ENCODE data around the gene HSCB. TPM values are rescaled to one million over a fixed set of nuclear protein-coding genes. Genes with fewer than 3 reads are reported as not detected.

The HSCB gene
- total RNA-seq, 1 experiment from 2014 or later: 21.2 TPM

- DNase-seq: no peak
- H3K27me3 ChIP-seq (ENCODE audit: insufficient read depth, low read length): no peaks in the 10 kb centered on the region
- H3K9me3 Mint-ChIP-seq: peaks cover 1 to 9% of the 10 kb centered on the region in 2 experiments; a peak in 4 of 5 replicates
- no peak overlapping the region for H3K4ac ChIP-seq (ENCODE audit: low read depth, low read length)
- peaks cover 20 to 42% (median 41%) of the 10 kb centered on the region in 3 experiments; a peak in 6 of 7 replicates for H3K36me3 Mint-ChIP-seq (ENCODE audit: insufficient read depth in 1 of 3, low read depth in 3 of 3)
- peak overlapping the region; percentile 80 to 91 for H3K4me3 Mint-ChIP-seq
- H2AK5ac ChIP-seq (ENCODE audit: insufficient read length, low read length): no peak overlapping the region
- peaks cover 9 to 15% of the 10 kb centered on the region in 2 experiments for H3K4me1 Mint-ChIP-seq
- H4K8ac ChIP-seq (replicated peaks; ENCODE audit: insufficient read length, low read depth, low read length): no peak overlapping the region
- H3K4me1 ChIP-seq (ENCODE audit: insufficient read depth, low read length): no peaks in the 10 kb centered on the region
- H3K27ac Mint-ChIP-seq: peak overlapping the region; percentile 22 to 78 (median 71); a peak in 6 of 7 replicates
- no peak overlapping the region for H2BK120ac ChIP-seq (ENCODE audit: low read depth, low read length, poor library complexity, severe bottlenecking)
- H2BK15ac ChIP-seq (ENCODE audit: low read depth, low read length): no peak overlapping the region
- H3K4me2 ChIP-seq (ENCODE audit: insufficient read depth, insufficient read length, low read length): peak overlapping the region; percentile 93
- H4K91ac ChIP-seq (ENCODE audit: insufficient read length, low read depth, low read length): no peak overlapping the region
- no peaks in the 10 kb centered on the region for H3K27me3 Mint-ChIP-seq (ENCODE audit: low read depth)
- H3K79me1 ChIP-seq (ENCODE audit: insufficient read depth, low read depth, low read length, poor library complexity, severe bottlenecking): peaks cover 3% of the 10 kb centered on the region
- H3K56ac ChIP-seq (ENCODE audit: insufficient read length, low read depth, low read length): no peak overlapping the region
- no peak overlapping the region for H2BK20ac ChIP-seq (ENCODE audit: low read depth, low read length, poor library complexity, severe bottlenecking)
- no CpG with 5 or more reads among the region's 10 CpGs for WGBS (ENCODE audit: extremely low coverage, insufficient read length, low lambda C conversion rate)
- no peaks in the 10 kb centered on the region for H4K20me1 ChIP-seq (ENCODE audit: control insufficient read depth, insufficient read depth, insufficient read length)
- H2AFZ ChIP-seq (ENCODE audit: low read length): no peak overlapping the region
- no peak overlapping the region for H3K18ac ChIP-seq (ENCODE audit: insufficient read length, low read depth, low read length)
- no peak for TF ChIP-seq CTCF (conservative IDR thresholded peaks at IDR 0.05)
- no peaks in the 10 kb centered on the region for H3K9me3 ChIP-seq (ENCODE audit: control insufficient read depth, low read depth, low read length)
- no peak overlapping the region for H3K14ac ChIP-seq (ENCODE audit: insufficient read depth, low read length)
- H3K23ac ChIP-seq (ENCODE audit: insufficient read length, low read depth, low read length): no peak overlapping the region
- H4K5ac ChIP-seq (ENCODE audit: insufficient read length, low read depth, low read length): no peak overlapping the region
- H3K9ac ChIP-seq (ENCODE audit: extremely low read depth, insufficient read length, low read length): peak overlapping the region; percentile 56
- H2BK12ac ChIP-seq (ENCODE audit: insufficient read length, low read depth, low read length): no peak overlapping the region
- H3K27ac ChIP-seq (ENCODE audit: insufficient read length, low read depth, low read length): no peak overlapping the region
- no peak overlapping the region for H2BK5ac ChIP-seq (ENCODE audit: insufficient read length, low read length)
- H3T11ph ChIP-seq (ENCODE audit: low read length): no peak overlapping the region
- H3K79me2 ChIP-seq (ENCODE audit: insufficient read depth, low read length): no peaks in the 10 kb centered on the region; the same call in 1 of the 2 replicates
- H3K23me2 ChIP-seq (ENCODE audit: insufficient read length, low read depth, low read length, poor library complexity, severe bottlenecking): no peaks in the 10 kb centered on the region
Observed at GRCh38 chr22:28773461-28773867, 31.6 kb downstream of the HSCB start.
